Suprapubic skin (tissue), 3 donors: ENCODE results near the gene PGA3.

ENCODE experiments used
- CTCF ChIP-seq, 2 donors: fragments of 200-600 bp in 1 of 2; fragments of 450-650 bp in 1 of 2; sonication (generic) in 1 of 2; IDR thresholded peaks; one replicate each; pipeline ENCODE4 v1.5.1; 2016 to 2019; ENCODE audit warnings: antibody characterized with exemption in 2 of 2, mild to moderate bottlenecking in 1 of 2, moderate library complexity in 1 of 2
- POLR2A ChIP-seq, 2 donors: fragments of 450-650 bp; IDR thresholded peaks; one replicate each; pipeline ENCODE4 v1.6.1; 2017; ENCODE audit warnings: antibody characterized with exemption in 2 of 2, mild to moderate bottlenecking in 2 of 2, moderate library complexity in 2 of 2

- no peak for TF ChIP-seq CTCF (IDR thresholded peaks at IDR 0.05)
- TF ChIP-seq POLR2A (IDR thresholded peaks at IDR 0.05): no peak
Measured at GRCh38 chr11:61154528-61154927, 48.8 kb upstream of the PGA3 start.
